Left lobe of liver (tissue), 2 donors: ENCODE data around the gene SHISAL1. TPM values are rescaled to one million over a fixed set of nuclear protein-coding genes. Genes with fewer than 3 reads are reported as not detected.
A peak's percentile ranks its signal among the peaks of the same experiment; 100 is the strongest.

ENCODE experiments used
- ATAC-seq: fragments of 200-7000 bp; cut with Tn5 transposase; one replicate; pipeline ENCODE4 v1.9.1; 2020; ENCODE audit warnings: mild to moderate bottlenecking, moderate library complexity
- DNase-seq: peaks from one replicate; pipeline ENCODE4 v3.0.0-alpha.2; 2020; ENCODE audit warnings: low spot score
- total RNA-seq: library from RNA; stranded (reverse); gene quantifications from one replicate; pipeline ENCODE4 v1.2.1, GENCODE V29; 2021
- donor health status: DM: no; HTN: no; CAD: no; lungs with moderate emphysema.
- donor health status: DM: no; HTN: yes; CAD: no.

The SHISAL1 gene
- total RNA-seq, 1 donor from 2014 or later = 0.10 TPM

DNA sequence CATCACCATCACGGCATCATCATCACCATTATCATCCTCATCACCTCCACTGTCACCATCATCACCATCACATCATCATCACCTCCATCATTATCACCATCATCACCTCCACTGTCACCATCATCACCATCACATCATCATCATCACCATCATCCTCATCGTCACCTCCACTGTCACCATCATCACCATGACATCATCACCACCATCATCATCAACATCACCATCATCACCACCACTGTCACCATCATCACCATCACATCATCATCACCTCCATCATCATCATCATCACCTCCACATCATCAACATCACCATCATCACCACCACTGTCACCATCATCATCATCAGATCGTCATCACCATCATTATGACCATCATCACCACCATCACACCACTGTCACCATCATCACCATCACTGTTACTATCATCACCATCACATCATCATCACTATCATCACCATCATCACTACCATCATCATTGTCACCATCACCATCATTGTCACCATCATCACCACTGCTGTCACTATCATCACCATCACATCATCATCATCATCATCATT is 99.2 kb downstream of the SHISAL1 start:
- ATAC-seq (no peak), DNase-seq (no peak)

DNA sequence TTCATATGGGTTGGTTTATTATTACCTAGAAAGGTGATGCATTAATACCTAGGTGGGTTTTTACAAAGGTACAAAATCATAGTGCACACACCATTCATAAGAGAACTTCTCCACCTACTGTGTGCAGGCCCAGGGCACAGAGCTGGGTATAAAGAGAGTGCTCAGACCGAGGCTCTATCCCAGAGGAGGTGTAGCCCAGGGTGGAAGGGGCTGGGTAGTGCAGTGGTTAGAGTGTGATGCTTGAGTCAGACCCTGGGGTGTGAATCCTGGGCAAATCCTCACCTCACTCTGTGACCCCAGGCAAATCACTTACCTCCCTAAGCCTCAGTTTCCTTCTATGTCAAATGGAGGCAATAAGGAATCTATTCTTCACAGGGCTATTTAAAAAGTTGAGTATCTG is 99.8 kb downstream of the SHISAL1 start:
- no peak for ATAC-seq
- peak; percentile 24 for DNase-seq

DNA sequence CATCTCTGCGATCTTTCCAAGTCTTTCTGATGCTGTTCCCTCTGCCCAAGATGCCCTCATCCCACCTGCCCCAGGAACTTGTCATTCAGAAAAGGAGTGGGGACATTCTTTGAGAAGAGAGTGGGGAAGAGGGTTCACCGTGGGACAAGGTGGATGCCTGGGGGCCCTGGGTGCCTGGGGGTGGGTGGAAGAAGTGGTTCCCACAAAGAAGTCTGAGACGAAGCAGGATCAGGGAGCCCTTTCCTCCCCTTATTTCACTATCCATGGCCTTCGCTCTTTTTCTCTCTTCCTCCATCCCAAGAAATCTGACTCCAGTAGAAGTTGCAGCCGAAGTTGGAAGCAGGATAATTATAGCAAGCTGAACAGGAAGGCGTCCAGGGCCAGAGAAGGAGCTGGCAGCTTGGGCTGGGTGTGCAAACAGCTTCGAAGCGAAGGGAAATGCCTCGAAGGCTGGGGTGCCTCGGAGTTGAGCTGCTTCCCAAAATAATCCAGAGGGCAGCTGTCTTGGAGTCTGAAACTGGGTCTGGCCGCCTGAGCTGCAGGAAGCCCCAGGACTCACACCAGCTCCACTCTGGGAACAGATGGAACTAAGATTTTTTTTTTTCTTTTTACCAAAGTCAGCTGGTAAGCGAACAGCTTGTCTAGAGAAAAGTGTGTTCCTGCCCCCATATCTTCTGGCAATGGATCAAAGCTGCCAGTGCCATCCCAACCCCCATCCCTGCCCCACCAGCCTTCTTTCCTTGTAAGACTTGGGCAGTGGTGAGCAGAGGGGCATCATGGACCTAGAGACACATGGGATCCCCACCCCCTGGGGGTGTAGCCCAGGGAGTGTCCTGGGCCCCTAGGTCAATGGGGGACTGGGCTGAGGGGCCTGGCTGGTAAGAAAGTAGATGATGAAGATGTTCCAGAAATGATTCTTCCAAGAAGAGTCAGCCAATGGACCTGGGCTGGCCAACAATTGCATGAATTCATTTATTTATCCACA is 100.5 kb downstream of the SHISAL1 start:
- DNase-seq = peak; percentile 42
- ATAC-seq = peak; percentile 39

DNA sequence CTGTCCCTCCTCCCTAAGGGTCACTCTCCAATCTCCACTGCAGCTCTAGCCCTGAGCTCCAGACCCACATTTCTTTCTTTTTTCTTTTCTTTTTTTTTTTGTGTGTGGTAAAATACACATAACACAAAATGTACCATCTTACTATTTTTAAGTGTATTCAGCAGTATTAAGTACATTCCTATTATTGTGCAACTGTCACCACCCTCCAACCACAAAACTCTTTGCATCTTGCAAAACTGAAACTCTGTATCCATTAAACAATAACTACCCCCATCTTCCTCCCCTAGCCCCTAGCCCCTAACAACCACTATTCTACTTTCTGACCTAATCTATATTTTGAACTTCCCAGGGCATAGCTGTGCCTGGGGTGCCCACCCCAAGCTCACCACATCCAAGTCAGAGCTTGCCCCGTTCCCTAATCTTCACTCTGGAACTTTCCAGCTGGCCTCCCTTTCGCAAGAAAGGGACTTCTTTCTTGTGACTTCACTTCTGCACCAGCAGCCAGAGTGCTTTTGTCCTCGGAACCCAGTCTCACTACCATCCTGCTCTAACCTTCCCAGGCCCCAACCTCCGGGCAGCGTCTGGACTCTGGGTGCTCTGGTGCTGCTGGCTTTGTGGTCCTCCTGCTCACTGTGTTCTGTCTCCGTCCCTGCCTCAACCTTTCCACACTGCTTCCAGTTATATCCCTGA is 101.3 kb downstream of the SHISAL1 start:
- ATAC-seq = no peak
- peak; percentile 35 for DNase-seq

DNA sequence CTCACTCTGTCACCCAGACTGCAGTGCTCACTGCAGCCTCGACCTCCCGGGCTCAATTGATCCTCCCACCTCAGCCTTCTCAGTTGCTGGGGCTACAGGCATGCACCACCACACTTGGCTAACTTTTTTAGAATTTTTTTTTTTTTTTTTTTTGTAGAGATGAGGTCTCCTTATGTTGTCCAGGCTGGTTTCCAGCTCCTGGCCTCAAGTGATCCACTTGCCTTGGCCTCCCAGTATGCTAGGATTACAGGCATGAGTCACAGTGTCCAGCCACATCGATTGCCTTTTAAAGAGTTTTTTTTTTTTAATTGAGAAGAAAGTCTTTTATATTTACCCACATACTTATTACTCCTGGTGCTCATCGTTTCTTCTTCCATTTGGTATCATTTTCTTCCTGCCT is 102.0 kb downstream of the SHISAL1 start:
- no peak for ATAC-seq

DNA sequence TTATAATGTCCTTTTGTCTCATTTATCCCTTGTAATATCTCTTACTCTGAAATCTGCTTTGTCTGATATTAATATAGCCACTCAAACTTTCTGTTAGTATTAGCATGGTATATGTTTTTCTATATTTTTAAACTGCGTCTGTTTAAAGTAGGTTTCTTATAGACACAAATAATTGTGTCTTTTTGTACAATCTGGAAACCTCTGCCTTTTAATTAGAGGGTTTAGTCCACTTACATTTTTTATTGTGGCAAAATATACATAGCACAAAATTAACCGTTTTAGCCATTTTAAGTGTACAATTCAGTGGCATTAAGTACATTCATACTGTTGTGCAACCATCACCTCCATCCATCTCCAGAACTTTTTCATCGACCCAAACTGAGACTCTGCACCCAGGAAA is 103.4 kb downstream of the SHISAL1 start:
- ATAC-seq (no peak), DNase-seq (no peak)

More for the DNA sequence above, 102.0 kb downstream of the SHISAL1 start:
- DNase-seq = peak; percentile 8

DNA sequence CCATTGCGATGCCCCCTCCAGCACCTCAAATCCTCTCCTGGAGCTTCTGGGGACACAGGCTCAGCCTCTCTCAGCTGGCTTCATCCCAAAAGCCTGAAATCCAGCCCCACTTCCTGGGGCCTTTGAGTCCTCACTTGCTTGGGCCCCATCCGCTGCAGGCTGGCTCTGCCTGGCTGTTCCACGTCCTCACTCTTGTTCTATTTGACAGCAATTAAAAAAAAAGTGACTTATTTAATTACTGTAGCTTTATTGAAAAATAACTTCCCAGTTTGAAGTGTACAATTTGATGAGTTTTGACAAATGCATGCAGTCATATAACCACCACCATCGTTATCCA is 104.8 kb downstream of the SHISAL1 start:
- ATAC-seq = no peak

DNA sequence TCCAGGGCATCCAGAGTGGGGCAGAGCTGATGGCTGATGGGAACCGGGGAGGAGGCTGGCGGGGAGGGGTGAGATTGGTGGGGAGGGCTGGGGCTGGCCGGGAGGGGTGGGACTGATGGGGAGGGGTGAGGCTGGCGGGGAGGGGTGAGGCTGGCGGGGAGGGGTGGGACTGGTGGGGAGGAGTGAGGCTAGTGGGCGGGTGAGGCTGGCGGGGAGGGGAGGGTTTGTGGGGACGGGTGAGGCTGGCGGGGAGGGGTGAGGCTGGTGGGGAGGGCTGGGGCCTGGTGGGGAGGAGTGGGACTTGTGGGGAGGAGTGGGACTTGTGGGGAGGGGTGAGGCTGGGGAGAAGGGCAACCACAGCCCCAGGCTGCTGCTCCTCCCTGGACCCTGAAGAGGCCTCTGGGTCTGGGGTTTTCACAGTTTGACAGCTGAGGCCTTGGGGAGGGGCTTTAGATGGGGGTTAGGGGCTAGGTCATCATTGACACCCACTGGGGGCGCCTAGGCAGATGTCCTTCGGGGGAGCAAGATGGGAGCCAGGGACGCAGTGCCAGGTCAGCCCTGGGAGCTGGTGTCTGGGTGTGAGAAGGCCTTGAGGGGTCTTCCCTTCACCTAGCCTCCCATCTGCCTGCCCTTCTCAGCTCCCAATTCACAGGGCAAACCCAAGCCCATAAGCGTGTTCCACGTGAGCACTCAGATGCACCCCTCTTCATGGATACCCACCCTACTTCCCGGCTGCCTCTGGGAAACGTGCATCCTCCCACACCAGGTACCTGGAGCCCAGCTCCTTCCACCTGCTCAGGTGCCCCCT is 105.4 kb downstream of the SHISAL1 start:
- DNase-seq = no peak
- ATAC-seq = no peak

More for the DNA sequence above, 104.8 kb downstream of the SHISAL1 start:
- DNase-seq = no peak

DNA sequence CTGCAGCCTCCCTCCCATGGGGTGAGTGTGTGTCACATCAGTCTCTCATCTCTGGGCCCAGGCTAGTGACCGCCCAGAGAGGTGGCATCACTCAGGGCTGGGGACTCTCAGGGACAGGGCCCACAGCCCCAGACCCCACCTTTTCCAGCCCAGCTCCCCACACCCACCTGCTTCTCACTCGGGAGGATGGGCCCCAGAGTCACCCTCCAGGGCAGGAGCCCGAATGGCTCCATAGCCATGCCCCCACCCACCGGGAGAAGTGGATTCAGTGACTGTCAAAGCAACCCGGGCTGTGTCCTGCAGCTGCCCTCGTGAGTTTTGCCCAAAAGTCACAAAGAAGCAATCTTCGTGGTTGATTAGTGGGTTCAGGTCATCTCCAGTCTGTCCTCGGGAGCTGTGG is 106.1 kb downstream of the SHISAL1 start:
- ATAC-seq (no peak), DNase-seq (no peak)

DNA sequence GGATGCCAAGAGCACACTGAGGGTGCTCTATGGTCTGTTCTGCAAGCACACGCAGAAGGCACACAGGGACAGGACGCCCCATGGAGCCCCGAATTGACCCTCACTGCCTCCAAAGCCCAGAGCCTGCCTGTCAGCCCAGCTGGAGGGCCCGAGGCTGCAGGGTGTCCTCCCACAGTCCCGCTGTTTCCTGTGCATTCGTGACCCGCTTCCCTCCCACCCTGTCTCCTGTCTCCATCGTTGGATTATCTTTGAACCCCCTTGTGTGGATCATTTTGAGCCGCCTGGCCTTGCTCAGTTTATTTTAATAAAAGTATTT is 106.5 kb downstream of the SHISAL1 start:
- DNase-seq (no peak), ATAC-seq (no peak)

DNA sequence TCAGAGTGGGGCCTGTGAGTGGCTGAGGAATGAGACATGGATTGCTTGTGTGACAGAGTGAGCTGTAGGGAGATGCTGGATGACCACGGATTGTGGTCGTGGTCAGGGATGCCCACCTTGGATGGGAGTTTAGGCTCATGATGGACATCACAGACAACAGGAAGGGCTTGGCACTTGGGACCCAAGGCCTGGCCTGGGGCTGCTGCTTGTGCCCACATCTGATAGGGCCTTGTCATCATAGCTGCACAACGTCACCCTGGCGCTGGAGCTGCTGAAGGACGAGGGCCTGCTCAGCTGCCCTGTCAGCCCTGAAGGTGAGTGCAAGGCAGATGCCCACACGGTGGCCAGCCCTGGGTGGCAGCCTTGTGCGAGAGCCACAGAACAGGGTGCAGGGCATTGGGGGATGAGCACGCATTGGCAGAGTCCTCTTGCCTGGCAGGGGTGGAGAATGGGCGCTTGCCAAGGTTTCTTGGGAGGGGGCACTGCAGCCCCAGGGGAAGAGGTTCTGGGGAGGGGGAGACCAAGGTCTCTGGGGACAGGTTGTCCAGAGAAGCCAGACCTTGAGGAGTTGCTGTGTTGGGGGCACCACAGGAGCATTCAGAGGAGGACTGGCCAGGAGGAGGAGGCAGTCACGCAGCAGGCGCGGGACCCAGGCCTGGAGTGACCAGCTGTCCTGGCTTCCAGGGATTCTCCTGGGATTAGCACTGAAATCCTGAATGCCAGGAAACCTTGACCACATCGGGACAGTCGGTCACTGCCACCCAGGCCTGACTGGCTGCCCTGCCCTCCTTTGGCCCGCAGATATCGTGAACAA is 107.0 kb downstream of the SHISAL1 start:
- ATAC-seq (no peak), DNase-seq (no peak)

DNA sequence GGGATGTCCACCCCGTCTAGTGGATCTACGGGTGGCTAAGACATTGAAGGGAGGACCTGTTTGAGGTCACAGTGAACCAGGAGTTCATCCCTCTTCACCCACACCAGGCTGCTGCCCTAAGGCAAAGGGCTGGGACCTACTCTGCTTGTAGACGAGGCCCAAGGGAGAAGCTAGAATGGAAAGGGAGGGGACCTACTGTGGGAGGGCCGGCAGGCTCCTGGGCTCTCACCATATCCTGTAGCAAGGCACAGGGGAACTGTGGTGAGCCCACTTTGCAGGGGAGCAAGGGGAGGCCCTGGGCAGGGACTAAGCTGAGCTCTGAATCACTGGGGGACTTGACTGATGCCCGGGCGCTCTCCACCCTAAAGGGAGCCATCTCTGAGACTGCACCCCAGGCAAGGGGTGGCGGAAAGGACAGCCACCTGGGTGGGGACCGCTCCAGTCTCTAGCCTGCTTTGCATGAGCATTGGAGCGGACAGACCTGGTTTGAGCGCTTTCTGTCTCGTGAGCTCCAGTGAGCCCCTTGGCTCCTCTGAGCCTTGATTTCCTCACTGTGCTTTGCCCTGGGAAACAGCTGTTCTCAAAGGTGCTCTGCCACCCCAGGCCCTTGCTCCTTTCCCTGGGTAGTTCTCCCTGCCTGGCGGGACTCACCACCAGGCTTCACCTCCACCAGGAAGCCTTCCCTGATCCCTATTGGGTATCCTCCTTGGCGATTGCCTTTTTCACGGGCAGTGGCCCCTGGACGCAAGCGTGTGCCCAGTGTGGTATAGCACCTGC is 107.8 kb downstream of the SHISAL1 start:
- ATAC-seq = no peak
- no peak for DNase-seq

DNA sequence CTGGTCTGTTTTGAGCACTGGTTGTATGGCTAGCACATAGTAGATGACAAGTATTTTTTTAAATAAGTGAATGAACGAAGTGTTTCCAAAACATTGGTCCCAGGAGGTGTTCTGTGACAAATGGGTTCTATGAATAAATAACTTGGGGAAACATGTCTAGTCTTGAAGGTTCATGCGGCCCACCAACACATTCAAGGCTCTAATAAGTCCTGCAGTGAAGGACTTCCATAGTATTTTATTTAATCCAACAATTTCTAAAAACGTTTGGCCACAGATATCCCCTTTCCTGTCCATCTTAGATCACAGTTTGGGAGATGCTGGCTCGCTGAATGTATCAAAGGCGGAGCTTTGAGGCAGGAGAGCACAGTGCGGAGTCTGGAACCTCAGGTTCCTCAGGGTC is 109.5 kb downstream of the SHISAL1 start:
- ATAC-seq (no peak), DNase-seq (no peak)

DNA sequence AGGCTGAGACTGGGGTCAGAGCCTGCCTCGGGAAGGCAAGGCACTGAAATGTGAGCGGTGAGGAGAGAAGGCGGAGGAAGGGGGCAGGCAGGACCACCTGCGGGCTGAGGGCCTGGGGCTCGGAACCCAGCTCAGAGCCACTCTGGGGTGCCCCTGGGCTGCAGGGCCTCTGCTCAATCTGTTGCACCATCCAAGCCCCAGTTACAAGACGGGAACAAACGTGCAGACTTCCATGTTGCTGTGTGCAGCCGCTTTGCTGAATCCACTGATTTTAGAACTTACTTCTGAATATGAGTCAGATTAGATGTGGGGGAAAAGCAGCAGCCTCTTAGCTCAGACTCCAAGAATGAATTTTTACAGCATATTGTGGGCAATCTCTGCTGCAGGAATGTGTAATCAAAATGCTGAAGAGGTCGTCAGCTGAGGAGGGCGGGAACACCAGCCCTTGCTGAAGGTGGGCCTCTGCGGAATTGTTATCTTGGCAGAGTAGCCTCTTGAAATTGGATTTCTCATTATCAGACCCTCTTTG is 110.4 kb downstream of the SHISAL1 start:
- DNase-seq (no peak), ATAC-seq (no peak)

DNA sequence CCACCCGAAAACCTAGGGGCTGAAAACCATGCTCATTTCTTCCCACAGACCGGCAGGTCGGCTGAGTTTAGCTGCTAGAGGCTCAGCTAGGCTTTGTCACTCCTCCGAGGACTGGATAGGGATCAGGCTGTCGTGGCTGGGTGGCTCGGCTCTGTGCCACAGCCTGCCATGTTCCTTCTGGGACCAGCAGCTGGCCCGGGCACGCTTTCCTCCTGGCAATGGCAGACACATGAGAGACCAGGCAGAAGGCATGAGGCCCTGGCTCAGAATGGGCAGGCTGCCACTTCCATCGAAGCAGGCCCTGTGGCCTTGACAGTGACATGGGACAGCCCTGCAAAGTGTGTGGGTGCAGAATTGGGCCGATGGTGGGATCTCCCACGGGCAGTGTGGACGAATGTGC is 111.1 kb downstream of the SHISAL1 start:
- no peak for DNase-seq
- no peak for ATAC-seq

DNA sequence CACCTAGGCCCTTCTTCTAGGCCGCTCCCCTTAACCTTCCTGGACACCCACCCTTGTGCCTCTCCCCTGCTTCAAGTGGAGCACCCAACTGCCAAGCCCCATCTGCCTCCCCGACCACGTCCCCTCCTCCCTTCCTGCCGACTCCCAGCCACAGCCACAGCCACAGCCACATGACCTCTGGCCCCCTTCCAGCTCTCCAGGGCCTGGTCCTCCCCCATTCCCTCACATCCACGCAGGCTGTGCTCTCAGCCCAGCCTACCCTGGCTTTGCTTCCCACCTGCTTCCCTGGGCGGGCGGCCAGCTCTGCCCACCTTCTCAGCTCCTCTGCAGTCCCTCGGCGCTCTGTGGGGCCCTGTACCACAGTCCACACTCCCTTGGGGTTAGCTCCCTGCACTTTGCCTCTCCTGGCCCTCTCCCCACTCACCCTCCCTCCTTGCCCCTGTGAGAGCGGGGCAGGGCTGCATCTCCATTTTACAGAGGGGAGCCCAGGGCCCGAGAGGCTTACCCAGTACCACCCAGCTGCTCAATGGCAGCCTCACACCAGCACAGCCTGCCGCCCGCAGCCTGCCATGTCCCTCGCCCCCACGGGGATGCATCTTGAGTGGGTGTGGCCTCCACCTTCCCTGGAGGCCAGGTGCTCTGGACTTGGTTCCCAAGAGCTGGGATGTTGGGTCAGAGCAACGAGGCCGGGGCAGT is 111.7 kb downstream of the SHISAL1 start:
- no peak for ATAC-seq
- DNase-seq = no peak

DNA sequence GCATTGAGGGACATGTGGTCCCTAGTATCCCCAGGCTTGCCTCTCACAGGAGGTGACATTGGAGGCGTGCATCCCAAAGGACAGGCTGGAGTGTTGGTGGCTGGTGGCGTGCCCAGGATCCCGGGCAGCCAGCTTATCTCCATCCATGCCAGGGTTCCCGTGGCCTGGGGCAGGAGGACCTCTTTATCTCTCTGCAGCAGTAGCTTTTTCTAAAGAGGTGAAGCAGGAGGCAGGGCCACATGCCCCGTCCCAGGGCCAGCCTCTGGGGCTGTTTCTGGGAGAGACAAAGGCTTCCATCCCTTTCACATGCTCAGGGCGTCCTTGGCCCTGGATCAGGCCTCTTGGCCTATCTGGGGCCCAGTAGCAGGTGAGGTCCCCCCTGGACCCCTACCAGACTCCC is 112.3 kb downstream of the SHISAL1 start:
- no peak for DNase-seq
- no peak for ATAC-seq

DNA sequence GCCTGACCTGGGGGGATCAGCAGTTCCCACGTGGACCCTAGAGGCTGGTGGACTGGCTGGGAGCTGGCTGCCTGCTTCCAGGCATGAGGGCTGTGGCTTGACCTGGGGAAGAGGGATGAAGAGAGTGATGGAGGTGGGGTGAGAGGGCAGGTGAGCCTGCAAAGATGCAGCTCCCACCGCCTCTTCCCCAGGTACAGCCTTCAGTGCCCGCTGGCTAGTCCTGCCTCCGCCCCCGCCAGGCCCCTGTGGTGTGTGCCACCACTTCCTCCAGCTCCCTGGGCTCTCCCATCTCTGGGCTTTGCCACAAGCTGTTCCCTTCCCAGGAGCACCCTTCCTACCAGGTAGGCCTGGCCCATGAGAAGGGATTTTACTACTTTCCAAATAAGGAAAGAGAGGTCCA is 112.9 kb downstream of the SHISAL1 start:
- DNase-seq (no peak), ATAC-seq (no peak)

DNA sequence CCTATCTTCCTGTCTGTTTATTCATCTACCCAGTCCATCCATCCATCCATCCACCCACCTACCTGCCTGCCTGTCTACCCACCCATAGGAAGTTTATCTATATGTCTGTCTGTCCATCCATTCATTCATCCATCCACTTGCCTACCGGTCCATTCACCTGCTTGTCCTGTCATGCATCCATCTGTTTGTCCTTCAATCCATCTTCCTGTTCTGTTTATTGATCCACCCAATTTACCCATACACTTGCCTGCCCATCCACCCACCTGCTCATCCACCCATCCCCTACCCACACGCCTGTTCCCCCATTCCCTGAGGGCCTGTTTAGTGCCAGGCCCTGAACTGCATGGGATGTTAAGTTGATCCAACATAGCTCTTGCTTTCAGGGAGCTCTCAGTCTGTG is 113.6 kb downstream of the SHISAL1 start:
- no peak for ATAC-seq
- DNase-seq = no peak
